VCaP (cell line): ENCODE measurements around the gene TFAP2C.

Experiments used
- H3K27ac ChIP-seq: fragments of 450-650 bp; 2 replicates; pipeline ENCODE4 v1.5.1; 2017
- CTCF ChIP-seq: fragments of 450-650 bp; conservative IDR thresholded peaks from 2 replicates; pipeline ENCODE4 v1.5.1; 2017; ENCODE audit warnings: mild to moderate bottlenecking, moderate library complexity

The TFAP2C gene

DNA sequence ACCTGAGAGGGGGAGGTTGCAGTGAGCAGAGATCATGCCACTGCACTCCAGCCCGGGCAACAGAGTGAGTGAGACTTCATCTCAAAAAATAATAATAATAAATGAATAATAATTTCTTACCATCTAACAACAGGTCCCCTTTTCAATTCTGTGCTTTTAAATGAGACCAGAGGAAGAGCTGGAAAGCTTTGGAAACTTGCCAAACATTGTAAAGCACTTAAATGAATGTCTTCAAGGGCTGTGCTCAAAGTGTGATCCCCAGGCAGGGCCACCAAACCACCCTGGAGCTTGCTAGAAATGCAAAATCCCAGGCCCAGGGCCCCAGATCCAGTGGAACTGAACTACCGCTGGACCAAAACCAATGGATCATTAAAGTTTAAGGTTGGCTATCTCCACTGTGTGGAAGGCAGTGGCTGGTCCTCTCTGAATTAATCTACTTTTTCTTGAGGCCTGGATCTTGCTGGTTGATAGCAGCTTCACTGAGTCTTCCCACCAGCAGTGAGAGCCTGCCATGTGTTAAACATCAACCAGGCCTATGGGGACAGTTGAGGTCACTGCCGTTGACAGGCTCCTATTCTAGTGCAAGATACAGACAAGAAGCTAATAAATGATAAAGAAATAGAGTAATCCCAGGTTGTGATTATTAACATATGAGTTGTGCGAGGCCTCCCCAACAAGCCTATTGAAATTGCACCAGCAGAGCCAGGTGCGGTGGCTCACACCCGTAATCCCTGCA is 23.7 kb upstream of the TFAP2C start:
- peak overlapping the region; percentile 41 for H3K27ac ChIP-seq
- TF ChIP-seq CTCF, result no peak

DNA sequence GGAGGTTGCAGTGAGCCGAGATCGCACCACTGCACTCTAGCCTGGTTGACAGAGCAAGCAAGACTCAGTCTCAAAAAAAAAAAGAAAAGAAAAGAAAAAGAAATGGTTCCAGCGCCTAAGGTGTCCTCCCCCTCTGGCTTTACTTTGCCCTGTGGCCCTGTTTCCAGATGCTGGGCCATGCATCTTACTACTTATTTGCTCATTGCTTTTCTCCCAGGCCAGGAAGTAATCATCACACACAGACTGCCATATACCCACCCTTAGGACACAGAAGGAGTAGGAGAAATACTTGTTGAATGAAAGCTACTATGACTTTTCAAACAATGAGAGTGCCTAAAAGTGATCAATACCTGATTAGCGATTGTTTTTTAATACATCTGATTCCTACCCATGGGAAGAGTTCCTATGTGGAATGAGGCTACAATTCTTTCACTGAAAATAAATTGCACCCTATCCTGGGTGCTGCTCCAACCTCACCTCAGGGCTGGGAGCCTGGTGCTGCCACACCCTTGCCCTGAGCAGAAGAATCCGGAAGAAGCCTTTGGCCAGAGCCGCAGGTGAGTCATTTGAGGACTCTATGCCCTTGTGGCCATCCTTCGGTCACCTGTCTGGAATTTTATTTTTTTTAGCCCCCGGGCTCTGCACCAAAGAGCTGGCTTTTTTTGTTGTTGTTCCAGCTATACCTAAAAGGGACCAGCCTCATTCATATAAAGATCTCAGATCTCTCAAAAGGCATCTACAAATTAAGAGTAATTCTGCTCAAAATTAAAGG is 22.7 kb upstream of the TFAP2C start:
- no peak for TF ChIP-seq CTCF
- no peak overlapping the region for H3K27ac ChIP-seq

DNA sequence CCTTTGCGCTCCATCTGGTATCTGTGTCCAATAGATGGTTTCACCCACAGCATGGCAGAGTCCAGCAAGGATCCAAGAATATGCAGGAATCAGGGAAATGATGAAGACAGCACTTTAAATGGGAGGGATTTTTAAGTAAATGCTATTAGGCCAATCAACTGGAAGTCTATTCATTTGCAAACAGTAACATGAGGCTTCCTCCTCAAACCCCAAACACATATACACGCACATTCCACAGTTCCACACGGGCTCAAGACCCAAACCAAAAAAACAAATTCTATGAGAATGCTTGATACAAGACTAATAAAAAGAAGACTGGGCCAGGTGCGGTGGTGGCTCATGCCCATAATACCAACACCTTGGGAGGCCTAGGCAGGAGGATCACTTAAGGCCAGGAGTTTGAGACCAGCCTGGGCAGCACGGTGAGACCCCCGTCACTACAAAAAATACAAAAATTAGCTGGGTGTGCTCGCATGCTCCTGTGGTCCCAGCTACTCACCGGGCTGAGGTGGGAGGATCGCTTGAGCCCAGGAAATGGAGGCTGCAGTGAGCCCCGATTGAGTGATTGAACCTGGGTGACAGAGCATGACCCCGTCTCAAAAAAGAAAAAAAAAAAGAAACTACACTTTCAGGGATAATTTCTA is 21.9 kb upstream of the TFAP2C start:
- no peak for TF ChIP-seq CTCF
- H3K27ac ChIP-seq, result no peak overlapping the region

- TF ChIP-seq CTCF, result no peak
- H3K27ac ChIP-seq, result no peak overlapping the region
These were observed 20.7 kb upstream of the TFAP2C start for GRCh38 chr20:56608376-56608775.

DNA sequence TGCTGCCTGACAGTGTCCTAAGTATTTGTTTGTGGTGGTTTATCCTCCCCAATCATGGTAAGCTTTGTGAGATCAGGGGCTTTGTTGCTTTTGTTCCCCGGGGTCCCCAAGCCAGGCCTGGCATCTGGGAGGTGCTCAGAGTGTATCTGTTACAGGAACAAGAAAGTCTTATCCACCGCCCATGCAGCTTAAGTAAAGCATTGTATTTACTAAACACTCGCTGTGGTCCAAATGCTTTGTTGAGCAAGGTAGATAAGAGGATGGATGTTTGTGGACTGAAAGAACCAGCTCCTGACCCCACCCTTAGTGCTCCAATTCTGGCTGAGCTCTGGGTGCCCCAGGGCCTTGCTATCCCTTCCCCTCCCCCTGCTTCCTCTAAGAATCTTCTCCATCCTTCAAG is 19.8 kb upstream of the TFAP2C start:
- H3K27ac ChIP-seq, result no peak overlapping the region
- TF ChIP-seq CTCF, result no peak

- H3K27ac ChIP-seq, result no peak overlapping the region
- no peak for TF ChIP-seq CTCF
These were observed 19.0 kb upstream of the TFAP2C start for GRCh38 chr20:56610098-56610497.

DNA sequence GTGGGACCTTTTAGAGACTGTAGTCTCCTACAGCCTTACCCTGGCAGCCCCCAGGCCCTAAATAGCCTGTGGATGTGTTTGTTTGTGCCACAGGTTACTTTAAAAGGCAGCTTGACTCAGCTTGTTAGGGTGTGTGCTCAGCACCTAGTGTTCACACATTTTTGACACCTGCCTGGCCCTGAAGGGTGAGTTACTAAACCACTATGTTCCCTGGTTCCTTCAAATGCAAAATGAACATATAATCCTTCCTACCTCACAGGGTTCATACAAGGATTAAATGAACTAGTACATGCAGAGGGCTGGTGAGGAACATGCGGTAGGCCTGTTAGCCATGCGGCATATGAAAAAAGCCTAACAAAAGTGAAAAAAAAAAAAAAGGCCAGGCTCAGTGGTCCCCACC is 14.9 kb upstream of the TFAP2C start:
- TF ChIP-seq CTCF, result no peak

More for the DNA sequence above, 14.9 kb upstream of the TFAP2C start:
- H3K27ac ChIP-seq, result no peak overlapping the region
